B cell (primary cell): ENCODE measurements around the gene PSMG4. TPM values are rescaled to one million over a fixed set of nuclear protein-coding genes. Genes with fewer than 3 reads are reported as not detected.
"Not testable (repeated sequence)": the region's sequence is repeated elsewhere in the genome, so short reads cannot be mapped to it uniquely, and the experiment has no call there.

Experiments
- ATAC-seq: fragments of 200-7000 bp; cut with Tn5 transposase; one replicate; pipeline ENCODE4 v1.10.0; 2021; ENCODE audit warnings: low read depth, mild to moderate bottlenecking, moderate number of reproducible peaks, moderate library complexity
- CTCF ChIA-PET: fragments of 350-600 bp; sonication (Branson Sonifier 250); formaldehyde crosslinking; loops from one replicate; lab custom pipeline; 2021; ENCODE audit warnings: antibody characterized with exemption, inconsistent platforms; lab: Charles Lee
- POLR2A ChIA-PET: fragments of 350-600 bp; sonication (Branson Sonifier 250); formaldehyde crosslinking; loops from one replicate; lab custom pipeline; 2021; ENCODE audit warnings: antibody characterized with exemption; lab: Charles Lee
- DNase-seq: peaks from one replicate; pipeline ENCODE4 v3.0.0; 2013
- H2AFZ ChIP-seq: 2 replicates; pipeline ENCODE4 v1.6.1; 2012; ENCODE audit warnings: mild to moderate bottlenecking, low read depth, low read length; ENCODE audit not compliant: insufficient read depth, poor library complexity, severe bottlenecking
- H3K27ac ChIP-seq, 2 donors: 1 replicate in 1 of 2; 2 replicates in 1 of 2; pipeline ENCODE4 v1.5.1; 2012 to 2013; ENCODE audit warnings: low read length in 2 of 2, mild to moderate bottlenecking in 2 of 2, moderate library complexity in 1 of 2
- H3K27me3 ChIP-seq, 4 experiments: fragments of 200-600 bp in 1 of 4; sonication (generic) in 1 of 4; replicated peaks in 1 of 4; 1 replicate in 2 of 4; 2 replicates in 2 of 4; pipeline versions ENCODE4 v1.6.1 to v1.7.0; 2013 to 2016; ENCODE audit warnings: low read length in 3 of 4, mild to moderate bottlenecking in 2 of 4, mixed read lengths in 1 of 4, moderate library complexity in 1 of 4; ENCODE audit not compliant: insufficient read depth in 4 of 4, control insufficient read depth in 3 of 4; ENCODE audit errors: control extremely low read depth in 1 of 4
- H3K36me3 ChIP-seq, 2 experiments: replicated peaks in 1 of 2; 1 replicate in 1 of 2; 2 replicates in 1 of 2; pipeline versions ENCODE4 v1.6.1 to v1.7.1; 2013; ENCODE audit warnings: low read length in 1 of 2; ENCODE audit not compliant: insufficient read depth in 2 of 2, control insufficient read depth in 1 of 2; ENCODE audit errors: control extremely low read depth in 1 of 2, extremely low read depth in 1 of 2
- H3K4me1 ChIP-seq, 2 donors: fragments of 200-600 bp in 1 of 2; sonication (generic) in 1 of 2; 1 replicate in 1 of 2; 2 replicates in 1 of 2; pipeline versions ENCODE4 v1.5.1 to v1.6.1; 2013 to 2017; ENCODE audit warnings: low read length in 2 of 2; ENCODE audit not compliant: control insufficient read depth in 2 of 2, insufficient read depth in 2 of 2
- H3K4me2 ChIP-seq: replicated peaks from 2 replicates; pipeline ENCODE3; 2012; ENCODE audit warnings: mild to moderate bottlenecking, low read depth, low read length; ENCODE audit not compliant: poor library complexity, severe bottlenecking
- H3K4me3 ChIP-seq, 5 experiments: fragments of 200-600 bp in 1 of 5; sonication (generic) in 1 of 5; 1 replicate in 3 of 5; 2 replicates in 2 of 5; pipeline versions ENCODE4 v1.5.1 to v1.7.0; 2011 to 2016; ENCODE audit warnings: low read length in 4 of 5, mild to moderate bottlenecking in 4 of 5, low read depth in 2 of 5, control low read depth in 1 of 5, moderate library complexity in 1 of 5; ENCODE audit not compliant: insufficient read depth in 1 of 5; ENCODE audit errors: control extremely low read depth in 1 of 5, extremely low read depth in 1 of 5
- H3K79me2 ChIP-seq: fragments of 200-600 bp; sonication (generic); one replicate; pipeline ENCODE4 v1.6.0; 2016; ENCODE audit warnings: low read length; ENCODE audit not compliant: control insufficient read depth, insufficient read depth
- H3K9ac ChIP-seq: fragments of 200-600 bp; sonication (generic); 2 replicates; pipeline ENCODE4 v1.6.1; 2017; ENCODE audit warnings: mild to moderate bottlenecking, low read length, moderate library complexity
- H3K9me3 ChIP-seq, 3 donors: one replicate each; pipeline versions ENCODE4 v1.6.1 to v1.7.1; 2013; ENCODE audit warnings: low read length in 2 of 3; ENCODE audit not compliant: control insufficient read depth in 2 of 3, insufficient read depth in 1 of 3; ENCODE audit errors: control extremely low read depth in 1 of 3
- H4K20me1 ChIP-seq: 2 replicates; pipeline ENCODE4 v1.6.0; 2012; ENCODE audit warnings: mild to moderate bottlenecking, low read length; ENCODE audit not compliant: insufficient read depth, control insufficient read depth, poor library complexity, severe bottlenecking
- H3K27ac Mint-ChIP-seq: one replicate; pipeline ENCODE4 v1.8.0; 2021; ENCODE audit warnings: mixed read lengths
- H3K27me3 Mint-ChIP-seq: one replicate; pipeline ENCODE4 v1.8.0; 2021; ENCODE audit warnings: mixed read lengths
- H3K4me1 Mint-ChIP-seq: one replicate; pipeline ENCODE4 v1.8.0; 2021; ENCODE audit warnings: mixed read lengths
- H3K4me3 Mint-ChIP-seq: one replicate; pipeline ENCODE4 v1.8.0; 2021; ENCODE audit warnings: mixed read lengths
- H3K9me3 Mint-ChIP-seq: one replicate; pipeline ENCODE4 v1.8.0; 2022; ENCODE audit warnings: mixed read lengths; ENCODE audit not compliant: insufficient read depth
- EZH2 ChIP-seq: IDR thresholded peaks from 2 replicates; pipeline ENCODE4 v1.6.1; 2012; ENCODE audit warnings: borderline replicate concordance, low read depth, mild to moderate bottlenecking, moderate library complexity, low read length; ENCODE audit not compliant: insufficient read depth, poor library complexity, severe bottlenecking
- WGBS: methylation state at CpG from one replicate; pipeline ENCODE4 v1.1.5; 2013; ENCODE audit warnings: missing lambda C conversion rate; ENCODE audit not compliant: insufficient coverage; 5-methylcytosine and 5-hydroxymethylcytosine counted together
- intact Hi-C: fragments of 100-400 bp; cut with micrococcal nuclease; formaldehyde crosslinking; loops from one replicate; pipeline ENCODE4 v1.10.0; 2022
- polyA plus RNA-seq: library from polyadenylated mRNA; depleted of rRNA; stranded (reverse); fragments of >200 nt; gene quantifications from 2 replicates; pipeline ENCODE4 v1.2.3, GENCODE V29; 2012
- total RNA-seq, 2 donors: library from RNA; stranded (reverse); fragments of 120-200 nt in 1 of 2; gene quantifications; 1 replicate in 1 of 2; 2 replicates in 1 of 2; pipeline versions ENCODE4 v1.2.3 to v1.2.4, GENCODE V29; 2013 to 2022
- TF ChIP-seq, protein P1 (sequence below): fragments of 200-600 bp; IDR thresholded peaks from one replicate; pipeline ENCODE4 v1.8.0; 2022; ENCODE audit warnings: antibody characterized with exemption, mild to moderate bottlenecking

The PSMG4 gene
- total and polyA plus RNA-seq, 2 donors (not counting 1 experiment from before 2014, with no cell fraction given) = 31.9 to 42.4 TPM

- POLR2A ChIA-PET = no interaction called here
- no peak overlapping the region for H3K27ac Mint-ChIP-seq
- TF ChIP-seq EZH2 = no peak
- TF ChIP-seq, protein P1, sequence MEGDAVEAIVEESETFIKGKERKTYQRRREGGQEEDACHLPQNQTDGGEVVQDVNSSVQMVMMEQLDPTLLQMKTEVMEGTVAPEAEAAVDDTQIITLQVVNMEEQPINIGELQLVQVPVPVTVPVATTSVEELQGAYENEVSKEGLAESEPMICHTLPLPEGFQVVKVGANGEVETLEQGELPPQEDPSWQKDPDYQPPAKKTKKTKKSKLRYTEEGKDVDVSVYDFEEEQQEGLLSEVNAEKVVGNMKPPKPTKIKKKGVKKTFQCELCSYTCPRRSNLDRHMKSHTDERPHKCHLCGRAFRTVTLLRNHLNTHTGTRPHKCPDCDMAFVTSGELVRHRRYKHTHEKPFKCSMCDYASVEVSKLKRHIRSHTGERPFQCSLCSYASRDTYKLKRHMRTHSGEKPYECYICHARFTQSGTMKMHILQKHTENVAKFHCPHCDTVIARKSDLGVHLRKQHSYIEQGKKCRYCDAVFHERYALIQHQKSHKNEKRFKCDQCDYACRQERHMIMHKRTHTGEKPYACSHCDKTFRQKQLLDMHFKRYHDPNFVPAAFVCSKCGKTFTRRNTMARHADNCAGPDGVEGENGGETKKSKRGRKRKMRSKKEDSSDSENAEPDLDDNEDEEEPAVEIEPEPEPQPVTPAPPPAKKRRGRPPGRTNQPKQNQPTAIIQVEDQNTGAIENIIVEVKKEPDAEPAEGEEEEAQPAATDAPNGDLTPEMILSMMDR = no peak
- intact Hi-C loops = no loop called here
- 90% methylated on average over 13 of the region's 13 CpGs for WGBS
- peaks cover 45% of the 10 kb centered on the region for H3K27me3 Mint-ChIP-seq
- H3K4me1 Mint-ChIP-seq = peaks cover 4% of the 10 kb centered on the region
- Histone ChIP-seq H3K4me3 (no peak overlapping the region), H4K20me1 (no peaks in the 10 kb centered on the region), H3K79me2 (no peaks in the 10 kb centered on the region), H3K4me1 (peaks cover 3 to 8% of the 10 kb centered on the region in 2 donors), H3K9ac (no peak overlapping the region), H3K36me3 (no peaks in the 10 kb centered on the region), H2AFZ (no peak overlapping the region), H3K27ac (no peak overlapping the region), H3K27me3 (peaks cover 0 to 17% (median 4%) of the 10 kb centered on the region in 4 experiments), H3K9me3 (no peaks in the 10 kb centered on the region), H3K4me2 (no peak overlapping the region)
- no peaks in the 10 kb centered on the region for H3K9me3 Mint-ChIP-seq
- CTCF ChIA-PET = interaction anchor here (0.8 kb wide), 1 partner anchor 12 kb away, joined by 3 read pairs; no protein-coding TSS in a partner anchor
- DNase-seq (no peak), ATAC-seq (no peak)
- no peak overlapping the region for H3K4me3 Mint-ChIP-seq
Measured at GRCh38 chr6:3239110-3239830, 19.5 kb upstream of the PSMG4 start.

DNA sequence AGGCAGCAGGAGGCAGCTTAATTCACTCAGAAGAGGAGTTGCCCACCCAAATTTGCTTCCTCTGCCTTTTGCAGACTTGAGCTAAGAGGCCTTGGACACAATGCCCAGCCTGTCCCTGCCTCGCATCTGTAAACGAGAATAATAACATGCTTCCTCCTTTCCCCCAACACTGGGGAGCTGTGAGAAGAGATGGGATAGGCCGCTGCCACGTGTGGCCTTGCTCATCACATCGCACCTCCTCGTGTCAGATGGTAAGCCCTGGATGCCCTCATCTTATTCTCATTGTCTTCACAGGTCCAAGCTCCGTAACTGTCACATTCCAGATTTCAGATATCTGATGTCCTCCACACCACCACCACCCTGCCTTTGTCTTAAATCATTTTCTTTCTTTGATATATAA lies 18.2 kb upstream of the PSMG4 start:
- CTCF ChIA-PET = no interaction called here
- no peak overlapping the region for H3K4me2 ChIP-seq
- POLR2A ChIA-PET = interaction anchor here (0.7 kb wide), 1 partner anchor 93 kb away, joined by 5 read pairs; no protein-coding TSS in a partner anchor
- 93% methylated on average over 4 of the region's 7 CpGs for WGBS
- peaks cover 48% of the 10 kb centered on the region for H3K27me3 Mint-ChIP-seq
- no peaks in the 10 kb centered on the region for H3K79me2 ChIP-seq
- peaks cover 3 to 8% of the 10 kb centered on the region in 2 donors for H3K4me1 ChIP-seq
- DNase-seq (no peak), ATAC-seq (no peak)
- intact Hi-C loops = no loop called here
- no peak overlapping the region for H3K27ac ChIP-seq
- H3K9me3 ChIP-seq = no peaks in the 10 kb centered on the region
- H3K27me3 ChIP-seq = peaks cover 0 to 20% (median 2%) of the 10 kb centered on the region in 4 experiments
- H3K36me3 ChIP-seq = no peaks in the 10 kb centered on the region
- H3K9me3 Mint-ChIP-seq = no peaks in the 10 kb centered on the region
- TF ChIP-seq, protein P1 = no peak
- TF ChIP-seq EZH2 = no peak
- H3K4me3 ChIP-seq = no peak overlapping the region
- no peak overlapping the region for H3K9ac ChIP-seq
- H3K4me1 Mint-ChIP-seq = peaks cover 4% of the 10 kb centered on the region
- H3K27ac Mint-ChIP-seq = no peak overlapping the region
- H4K20me1 ChIP-seq = no peaks in the 10 kb centered on the region
- no peak overlapping the region for H3K4me3 Mint-ChIP-seq
- no peak overlapping the region for H2AFZ ChIP-seq

DNA sequence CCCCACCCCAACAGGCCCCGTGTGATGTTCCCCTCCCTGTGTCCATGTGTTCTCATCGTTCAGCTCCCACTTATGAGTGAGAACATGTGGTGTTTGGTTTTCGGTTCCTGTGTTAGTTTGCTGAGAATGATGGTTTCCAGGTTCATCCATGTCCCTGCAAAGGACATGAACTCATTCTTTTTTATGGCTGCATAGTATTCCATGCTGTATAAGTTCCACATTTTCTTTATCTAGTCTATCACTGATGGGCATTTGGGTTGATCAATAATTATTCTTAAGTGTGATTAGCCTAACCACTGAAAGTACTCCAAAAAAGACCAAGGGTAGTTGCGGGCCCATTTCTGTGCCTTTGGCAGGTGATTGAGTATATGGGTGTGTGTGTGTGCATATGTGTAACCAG lies 17.0 kb upstream of the PSMG4 start:
- H3K4me3 Mint-ChIP-seq, H3K36me3 ChIP-seq, H4K20me1 ChIP-seq, DNase-seq, ATAC-seq, H3K27ac ChIP-seq, H3K79me2 ChIP-seq, H3K4me1 Mint-ChIP-seq, H2AFZ ChIP-seq, H3K4me3 ChIP-seq, H3K27ac Mint-ChIP-seq, H3K9me3 Mint-ChIP-seq, intact Hi-C loops, H3K9ac ChIP-seq, H3K9me3 ChIP-seq, POLR2A ChIA-PET, H3K4me1 ChIP-seq, CTCF ChIA-PET, H3K4me2 ChIP-seq: not testable (repeated sequence)
- peaks cover 41% of the 10 kb centered on the region for H3K27me3 Mint-ChIP-seq
- WGBS = no CpG with 5 or more reads among the region's 4 CpGs
- peaks cover 0 to 22% (median 0%) of the 10 kb centered on the region in 4 experiments for H3K27me3 ChIP-seq
